Stimulated activated CD8-positive, alpha-beta memory T cell treated with anti-CD3 and anti-CD28 coated beads, Interleukin-4, amount 100 ng/mL, for 4 hours (primary cell): ENCODE results near the gene SELL.
"Not testable (repeated sequence)": the region's sequence is repeated elsewhere in the genome, so short reads cannot be mapped to it uniquely, and the experiment has no call there.

Experiments
- DNase-seq, 2 donors: peaks; one replicate each; pipeline ENCODE4 v3.0.0-alpha.2; 2020; ENCODE audit warnings: low read depth in 2 of 2, low spot score in 1 of 2

The SELL gene

DNA sequence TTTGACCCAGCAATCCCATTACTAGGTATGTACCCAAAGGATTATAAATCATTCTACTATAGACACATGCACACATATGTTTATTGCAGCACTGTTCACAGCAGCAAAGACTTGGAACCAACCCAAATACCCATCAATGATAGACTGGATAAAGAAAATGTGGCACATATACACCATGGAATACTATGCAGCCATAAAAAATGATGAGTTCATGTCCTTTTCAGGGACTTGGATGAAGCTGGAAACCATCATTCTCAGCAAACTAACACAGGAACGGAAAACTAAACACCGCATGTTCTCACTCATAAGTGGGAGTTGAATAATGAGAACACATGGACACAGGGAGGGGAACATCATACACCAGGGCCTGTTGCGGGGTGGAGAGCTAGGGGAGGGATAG is 41.2 kb downstream of the SELL start:
- DNase-seq, result not testable (repeated sequence)

DNA sequence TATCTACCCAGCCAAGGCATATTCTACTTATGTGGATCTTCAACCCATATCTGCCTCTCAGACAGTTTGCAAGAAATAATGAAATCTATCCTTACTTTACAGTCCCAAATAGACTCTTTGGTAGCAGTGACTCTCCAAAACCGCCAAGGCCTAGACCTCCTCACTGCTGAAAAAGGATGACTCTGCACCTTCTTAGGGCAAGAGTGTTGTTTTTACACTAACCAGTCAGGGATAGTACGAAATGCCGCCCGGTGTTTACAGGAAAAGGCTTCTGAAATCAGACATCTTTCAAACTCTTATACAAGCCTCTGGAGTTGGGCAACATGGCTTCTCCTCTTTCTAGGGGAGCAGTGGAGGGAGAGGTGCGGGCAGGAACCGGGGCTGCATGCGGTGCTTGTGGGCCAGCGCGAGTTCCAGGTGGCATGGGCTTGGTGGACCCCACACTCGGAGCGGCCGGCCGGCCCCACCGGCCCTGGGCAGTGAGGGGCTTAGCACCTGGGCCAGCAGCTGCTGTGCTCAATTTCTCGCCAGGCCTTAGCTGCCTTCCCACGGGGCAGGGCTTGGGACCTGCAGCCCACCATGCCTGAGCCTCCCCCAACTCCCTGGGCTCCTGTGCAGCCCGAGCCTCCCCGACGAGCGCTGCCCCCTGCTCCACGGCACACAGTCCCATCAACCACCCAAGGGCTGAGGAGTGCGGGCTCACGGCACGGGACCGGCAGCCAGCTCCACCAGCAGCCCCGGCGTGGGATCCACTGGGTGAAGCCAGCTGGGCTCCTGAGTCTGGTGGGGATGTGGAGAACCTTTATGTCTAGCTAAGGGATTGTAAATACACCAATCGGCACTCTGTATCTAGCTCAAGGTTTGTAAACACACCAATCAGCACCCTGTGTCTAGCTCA is 43.5 kb downstream of the SELL start:
- not testable (repeated sequence) for DNase-seq

DNA sequence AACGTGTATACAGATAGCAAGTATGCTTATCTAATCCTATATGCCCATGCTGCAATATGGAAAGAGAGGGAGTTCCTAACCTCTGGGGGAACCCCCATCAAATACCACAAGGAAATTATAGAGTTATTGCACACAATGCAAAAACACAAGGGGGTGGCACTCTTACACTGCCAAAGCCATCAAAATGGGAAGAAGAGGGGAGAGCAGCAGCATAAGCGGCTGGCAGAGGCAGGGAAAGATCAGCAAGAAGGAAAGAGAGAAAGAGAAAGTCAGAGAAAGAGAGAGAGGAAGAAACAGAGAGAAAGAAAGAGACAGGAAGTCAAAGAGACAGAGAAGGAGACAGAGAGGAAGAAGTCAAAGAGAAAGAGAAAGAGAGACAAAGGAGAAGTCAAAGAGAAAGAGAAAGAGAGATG is 44.2 kb downstream of the SELL start:
- not testable (repeated sequence) for DNase-seq

DNA sequence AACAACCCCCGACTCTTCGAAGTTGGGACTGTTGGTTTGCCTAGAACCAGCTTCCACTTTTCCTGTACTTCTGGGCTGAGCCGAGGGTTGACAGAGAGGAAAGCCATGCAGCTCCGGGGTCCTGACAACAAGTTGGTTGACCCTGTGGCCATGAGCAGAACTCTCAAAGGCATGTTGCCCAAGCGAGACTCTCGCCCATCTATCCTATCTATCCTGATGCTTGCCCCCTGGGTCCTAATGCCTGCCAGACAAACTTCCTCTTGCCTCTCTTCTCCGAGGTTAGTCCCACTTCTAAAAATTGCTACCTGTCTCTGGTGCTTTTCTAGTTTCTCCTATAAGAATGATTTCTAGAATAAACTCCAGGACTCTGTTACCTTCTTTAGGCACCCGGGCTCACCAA is 48.7 kb downstream of the SELL start:
- not testable (repeated sequence) for DNase-seq

DNA sequence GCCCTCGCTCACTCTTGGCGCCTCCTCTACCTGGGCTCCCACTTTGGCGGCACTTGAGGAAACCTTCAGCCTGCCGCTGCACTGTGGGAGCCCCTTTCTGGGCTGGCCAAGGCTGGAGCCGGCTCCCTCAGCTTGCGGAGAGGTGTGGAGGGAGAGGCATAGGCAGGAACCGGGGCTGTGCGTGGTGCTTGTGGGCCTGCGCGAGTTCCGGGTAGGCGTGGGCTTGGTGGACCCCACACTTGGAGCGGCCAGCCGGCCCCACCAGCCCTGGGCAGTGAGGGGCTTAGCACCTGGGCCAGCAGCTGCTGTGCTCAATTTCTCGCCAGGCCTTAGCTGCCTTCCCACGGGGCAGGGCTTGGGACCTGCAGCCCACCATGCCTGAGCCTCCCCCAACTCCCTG is 50.4 kb downstream of the SELL start:
- DNase-seq, result not testable (repeated sequence)

DNA sequence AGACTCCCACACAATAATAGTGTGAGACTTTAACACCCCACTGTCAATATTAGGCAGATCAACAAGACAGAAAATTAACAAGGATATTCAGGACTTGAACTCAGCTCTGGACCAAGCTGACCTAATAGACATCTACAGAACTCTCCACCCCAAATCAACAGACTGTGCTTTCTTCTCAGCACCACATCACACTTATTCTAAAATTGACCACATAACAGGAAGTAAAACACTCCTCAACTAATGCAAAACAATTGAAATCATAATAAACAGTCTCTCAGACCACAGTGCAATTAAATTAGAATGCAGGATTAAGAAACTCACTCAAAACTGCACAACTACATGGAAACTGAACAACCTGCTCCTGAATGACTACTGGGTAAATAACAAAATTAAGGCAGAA is 52.6 kb downstream of the SELL start:
- not testable (repeated sequence) for DNase-seq

DNA sequence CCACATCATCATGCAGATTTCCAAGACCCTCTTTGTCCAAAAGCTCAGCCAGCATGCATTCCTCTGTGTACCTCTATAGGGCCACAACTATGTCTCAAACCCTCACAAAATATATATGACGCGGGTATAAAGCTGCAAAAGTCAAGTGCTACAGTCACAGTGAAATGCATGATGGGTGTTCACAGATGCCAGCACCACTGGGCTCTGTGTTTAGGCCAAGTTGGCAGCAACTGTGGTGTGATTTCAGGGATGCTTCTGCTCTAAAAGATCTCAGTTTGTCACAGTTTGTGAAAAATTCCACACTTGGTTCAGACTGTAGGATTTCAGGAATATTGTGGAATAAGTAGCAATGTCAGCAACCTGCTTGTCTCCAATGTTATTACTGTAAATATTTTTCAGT is 57.5 kb downstream of the SELL start:
- no peak for DNase-seq

DNA sequence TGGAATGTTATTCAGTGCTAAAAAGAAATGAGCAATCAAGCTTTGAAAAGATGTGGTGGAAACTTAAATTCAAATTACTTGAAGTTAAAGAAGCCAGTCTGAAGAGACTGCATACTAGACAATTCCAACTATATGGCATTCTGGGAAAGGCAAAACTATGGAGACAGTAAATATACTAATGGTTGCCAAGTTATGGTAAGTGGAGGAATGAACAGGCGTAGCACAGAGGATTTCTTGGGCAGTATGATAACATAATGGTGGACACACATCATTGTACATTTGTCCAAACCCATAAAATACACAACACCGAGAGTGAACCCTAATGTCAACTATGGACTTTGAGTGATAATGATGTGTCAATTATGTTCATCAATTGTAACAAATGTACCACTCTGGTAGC is 60.4 kb downstream of the SELL start:
- DNase-seq, result no peak

DNA sequence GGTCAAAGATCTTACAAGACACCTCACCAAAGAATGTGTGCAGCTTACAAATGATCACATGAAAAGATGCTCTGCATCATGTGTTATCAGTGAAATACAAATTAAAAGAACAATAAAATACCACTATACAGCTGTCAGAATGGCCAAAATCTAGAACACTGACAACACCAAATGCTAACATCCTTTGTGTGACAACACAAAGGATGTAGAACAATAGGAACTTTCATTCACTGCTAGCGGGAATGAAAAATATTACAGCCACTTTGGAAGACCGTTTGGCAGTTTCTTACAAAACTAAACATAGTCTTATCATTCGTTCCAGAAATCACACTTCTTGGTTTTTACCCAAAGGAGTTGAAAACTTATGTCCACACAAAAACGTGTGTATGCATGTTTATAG is 60.9 kb downstream of the SELL start:
- DNase-seq, result no peak

DNA sequence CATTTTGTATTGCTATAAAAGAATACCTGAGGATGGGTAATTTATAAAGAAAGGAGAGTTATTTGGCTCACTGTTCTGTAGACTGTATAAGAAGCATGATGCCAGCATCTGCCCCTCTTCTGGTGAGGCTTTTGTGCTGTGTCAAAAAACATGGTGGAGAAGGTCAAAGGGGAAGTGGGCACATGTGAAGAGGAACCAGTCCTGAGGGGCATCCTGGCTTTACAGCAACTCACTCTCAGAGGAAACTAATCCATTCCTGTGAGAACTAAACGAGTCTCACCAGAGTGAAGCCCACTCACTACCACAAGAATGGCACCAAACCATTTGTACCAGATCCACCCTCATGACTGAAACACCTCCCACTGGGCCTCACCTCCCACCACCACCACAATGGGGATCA is 62.7 kb downstream of the SELL start:
- DNase-seq, result no peak

DNA sequence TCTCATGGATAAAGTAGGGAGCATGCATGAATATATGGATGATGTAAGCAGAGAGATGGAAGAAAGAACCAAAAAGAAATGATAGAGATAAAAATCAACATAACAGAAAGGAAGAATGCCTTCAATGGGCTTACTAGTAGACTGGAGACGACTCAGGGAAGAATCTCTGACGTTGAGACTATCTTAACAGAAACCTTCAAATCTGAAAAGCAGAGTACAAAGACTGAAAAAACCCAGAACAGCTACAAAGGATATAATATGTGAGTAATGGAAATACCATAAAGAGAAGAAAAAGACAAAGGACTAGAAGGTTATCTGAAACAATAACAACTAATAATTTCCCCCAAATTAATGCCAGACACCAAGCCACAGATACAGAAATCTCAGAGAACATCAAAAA is 63.2 kb downstream of the SELL start:
- DNase-seq, result no peak

DNA sequence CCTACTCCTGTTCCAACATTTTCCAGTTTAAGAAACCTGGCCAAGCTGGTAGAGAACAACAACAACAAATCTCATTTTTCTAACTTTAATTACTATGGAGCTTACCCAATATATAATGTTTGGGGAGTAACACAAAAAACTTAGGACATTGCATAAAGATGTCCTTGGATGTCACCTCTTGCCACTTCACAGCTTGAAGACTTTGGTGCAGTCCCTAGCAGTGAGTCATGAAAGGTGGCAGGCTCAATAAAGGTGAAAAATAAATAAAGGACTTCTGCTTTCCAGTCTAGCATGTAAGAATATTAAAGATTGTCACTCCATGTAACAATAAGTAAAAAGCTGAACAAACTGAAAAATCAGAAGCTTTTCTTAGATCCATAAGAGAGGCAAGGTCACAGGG is 63.9 kb downstream of the SELL start:
- DNase-seq, result no peak

DNA sequence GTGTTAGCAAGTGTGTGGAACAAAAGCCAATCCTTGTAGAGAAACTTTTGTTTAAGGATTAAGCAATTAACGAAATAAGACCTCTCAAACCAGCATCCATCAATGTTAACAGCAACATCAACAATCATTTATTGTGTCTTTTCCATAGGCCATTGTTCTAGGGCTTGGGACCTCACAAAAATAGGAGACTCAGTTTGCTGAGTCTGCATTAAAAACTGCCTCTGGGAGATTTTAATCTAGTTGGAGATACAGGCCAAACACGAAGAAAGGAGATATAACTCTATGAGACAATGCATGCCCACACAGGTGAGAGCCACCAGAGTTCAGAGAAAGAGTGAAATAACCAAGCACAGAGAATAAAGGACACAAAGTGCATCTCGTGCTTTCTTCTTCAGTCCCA is 67.1 kb downstream of the SELL start:
- DNase-seq, result no peak
